ENCODE results near the gene PHF11. TPM values are rescaled to one million over a fixed set of nuclear protein-coding genes. Genes with fewer than 3 reads are reported as not detected.
A peak's percentile ranks its signal among the peaks of the same experiment; 100 is the strongest.

PHF11 gene
- total and polyA plus RNA-seq, 2 of the 13 experiments (the other 11 are each of a cell fraction or from before 2014, with no cell fraction given): 15.8 to 22.0 TPM

- TF ChIP-seq KIAA2018 (CRISPR knock-in tag; IDR thresholded peaks at IDR 0.05; ENCODE audit: borderline replicate concordance) (no peak), ZNF441 (CRISPR knock-in tag; IDR thresholded peaks at IDR 0.05; ENCODE audit: borderline replicate concordance) (no peak), TFDP1 (CRISPR knock-in tag; IDR thresholded peaks at IDR 0.05; ENCODE audit: borderline replicate concordance) (peak; percentile 30; the same call in 1 of the 2 replicates), NFYB (CRISPR knock-in tag; IDR thresholded peaks at IDR 0.05) (no peak), THAP7 (CRISPR knock-in tag; IDR thresholded peaks at IDR 0.05) (no peak), BORCS8-MEF2B (CRISPR knock-in tag; IDR thresholded peaks at IDR 0.05) (no peak; the same call in 1 of the 2 replicates), CEBPG (CRISPR knock-in tag; IDR thresholded peaks at IDR 0.05) (no peak), JARID2 (CRISPR knock-in tag; IDR thresholded peaks at IDR 0.05; ENCODE audit: insufficient replicate concordance) (no peak), ZNF776 (CRISPR knock-in tag; IDR thresholded peaks at IDR 0.05) (0 out of 2 replicates have a peak, but pooled peaks have one; percentile 51), POGZ (CRISPR knock-in tag; IDR thresholded peaks at IDR 0.05) (peak; percentile 82), BCLAF1 (IDR thresholded peaks at IDR 0.05) (no peak), ZFY (CRISPR knock-in tag; IDR thresholded peaks at IDR 0.05) (peak; percentile 86), ZNF644 (CRISPR knock-in tag; IDR thresholded peaks at IDR 0.05; ENCODE audit: low read depth) (no peak), ZNF414 (CRISPR knock-in tag; IDR thresholded peaks at IDR 0.05) (no peak)
Observed at GRCh38 chr13:49495783-49496762, at the start of gene PHF11 (continued).

Data from HepG2 (cell line).